ELR (cell line): ENCODE results near the gene PROSER3.
"Not testable (repeated sequence)": the region's sequence is repeated elsewhere in the genome, so short reads cannot be mapped to it uniquely, and the experiment has no call there.

Source experiments
- DNase-seq: peaks from one replicate; pipeline ENCODE4 v3.0.0-alpha.2; 2015; ENCODE audit warnings: low read depth

PROSER3 gene

DNA sequence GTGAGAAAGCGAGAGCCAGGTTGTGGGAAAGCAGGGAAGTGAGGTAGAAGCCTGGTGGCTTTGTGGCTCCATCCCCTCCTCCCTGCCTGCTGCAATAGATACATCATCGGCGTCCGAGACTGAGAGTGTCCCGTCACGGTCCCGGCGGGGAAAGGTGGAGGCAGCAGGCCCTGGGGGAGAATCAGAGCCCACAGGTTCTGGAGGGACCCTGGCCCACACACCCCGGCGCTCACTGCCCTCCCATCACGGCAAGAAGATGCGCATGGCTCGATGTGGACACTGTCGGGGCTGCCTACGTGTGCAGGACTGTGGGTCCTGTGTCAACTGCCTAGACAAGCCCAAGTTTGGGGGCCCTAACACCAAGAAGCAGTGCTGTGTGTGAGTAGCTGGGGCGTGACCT, 35.1 kb upstream of the PROSER3 start:
- DNase-seq, result no peak

GRCh38 chr19:35723671-35724070, 34.3 kb upstream of the PROSER3 start:
- DNase-seq, result no peak

GRCh38 chr19:35724132-35724531, 33.8 kb upstream of the PROSER3 start:
- DNase-seq, result not testable (repeated sequence)

GRCh38 chr19:35724560-35724959, 33.4 kb upstream of the PROSER3 start:
- DNase-seq, result no peak

DNA sequence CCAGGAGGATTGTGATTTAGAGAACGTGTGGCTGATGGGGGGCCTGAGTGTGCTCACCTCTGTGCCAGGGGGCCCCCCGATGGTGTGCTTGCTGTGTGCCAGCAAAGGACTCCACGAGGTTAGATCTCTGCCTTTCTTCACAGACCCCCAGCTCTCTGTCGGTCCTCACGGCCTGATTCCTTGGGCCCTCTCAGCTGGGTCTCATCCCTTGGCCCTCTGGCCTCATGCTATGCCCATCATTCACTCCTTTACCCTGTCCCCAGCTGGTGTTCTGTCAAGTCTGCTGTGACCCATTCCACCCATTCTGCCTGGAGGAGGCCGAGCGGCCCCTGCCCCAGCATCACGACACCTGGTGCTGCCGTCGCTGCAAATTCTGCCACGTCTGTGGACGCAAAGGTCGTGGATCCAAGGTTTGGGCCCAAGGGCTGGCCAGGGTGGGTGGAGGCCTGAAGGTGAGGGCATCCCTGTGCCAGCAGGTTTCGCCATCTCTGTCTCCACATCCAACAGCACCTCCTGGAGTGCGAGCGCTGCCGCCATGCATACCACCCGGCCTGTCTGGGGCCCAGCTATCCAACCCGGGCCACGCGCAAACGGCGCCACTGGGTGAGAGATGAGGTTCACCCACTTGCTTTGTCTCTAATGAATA, 32.6 kb upstream of the PROSER3 start:
- DNase-seq, result no peak

DNA sequence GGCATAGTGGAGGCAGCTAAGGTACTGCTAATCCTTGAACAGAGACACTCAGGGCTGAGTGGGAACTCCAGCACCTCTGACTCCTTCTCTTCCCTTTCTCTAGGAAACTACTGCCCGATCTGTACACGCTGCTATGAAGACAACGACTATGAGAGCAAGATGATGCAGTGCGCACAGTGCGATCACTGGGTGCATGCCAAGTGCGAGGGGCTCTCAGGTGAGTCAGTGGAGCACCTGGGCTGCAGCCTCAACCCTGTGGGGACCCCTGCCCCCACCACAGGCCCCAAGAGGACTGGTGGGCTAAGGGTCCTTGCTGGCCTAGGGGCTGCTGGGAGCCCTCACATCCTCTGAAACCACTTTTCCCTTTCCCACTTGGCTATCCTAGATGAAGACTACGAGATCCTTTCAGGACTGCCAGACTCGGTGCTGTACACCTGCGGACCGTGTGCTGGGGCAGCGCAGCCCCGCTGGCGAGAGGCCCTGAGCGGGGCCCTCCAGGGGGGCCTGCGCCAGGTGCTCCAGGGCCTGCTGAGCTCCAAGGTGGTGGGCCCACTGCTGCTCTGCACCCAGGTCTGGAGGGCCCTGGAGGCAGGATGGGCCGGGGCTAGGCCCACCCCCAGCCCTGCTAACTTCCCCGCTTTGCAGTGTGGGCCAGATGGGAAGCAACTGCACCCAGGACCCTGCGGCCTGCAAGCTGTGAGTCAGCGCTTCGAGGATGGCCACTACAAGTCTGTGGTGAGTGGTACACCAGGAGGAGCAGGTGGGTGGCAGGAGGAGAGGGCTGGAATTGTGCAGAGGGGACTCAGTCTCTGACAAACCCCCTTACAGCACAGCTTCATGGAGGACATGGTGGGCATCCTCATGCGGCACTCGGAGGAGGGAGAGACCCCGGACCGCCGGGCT, 30.7 kb upstream of the PROSER3 start:
- DNase-seq, result no peak

- no peak for DNase-seq
Measured at GRCh38 chr19:35727956-35728706, 29.8 kb upstream of the PROSER3 start.

DNA sequence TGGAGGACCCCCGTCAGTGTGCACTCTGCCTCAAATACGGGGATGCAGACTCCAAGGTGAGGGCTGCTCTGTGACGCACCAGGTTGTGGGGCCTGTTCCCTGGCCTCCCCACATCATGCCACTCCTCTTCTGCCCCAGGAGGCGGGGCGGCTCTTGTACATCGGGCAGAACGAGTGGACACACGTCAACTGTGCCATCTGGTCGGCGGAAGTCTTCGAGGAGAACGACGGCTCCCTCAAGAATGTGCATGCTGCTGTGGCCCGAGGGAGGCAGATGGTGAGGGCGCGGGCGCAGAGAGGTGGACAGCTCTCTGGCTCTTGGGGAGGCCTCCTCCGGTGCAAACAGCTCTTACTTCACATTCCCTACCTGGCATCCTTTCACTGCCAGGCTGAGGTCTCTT, 29.0 kb upstream of the PROSER3 start:
- DNase-seq, result no peak

DNA sequence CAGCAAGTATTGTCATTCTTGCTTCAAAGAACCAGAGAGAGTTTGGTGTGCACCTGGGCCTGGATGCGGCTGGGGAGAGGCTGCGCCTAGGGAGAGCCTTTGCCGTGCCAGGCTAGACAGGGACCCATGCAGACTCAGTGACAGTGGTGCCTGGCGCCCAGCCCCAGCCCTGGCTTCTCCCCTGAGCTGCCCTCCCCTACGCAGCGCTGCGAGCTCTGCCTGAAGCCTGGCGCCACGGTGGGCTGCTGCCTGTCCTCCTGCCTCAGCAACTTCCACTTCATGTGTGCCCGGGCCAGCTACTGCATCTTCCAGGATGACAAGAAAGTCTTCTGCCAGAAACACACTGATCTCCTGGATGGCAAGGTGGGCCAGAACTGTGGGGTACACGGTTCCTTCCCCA, 28.2 kb upstream of the PROSER3 start:
- DNase-seq, result no peak

- DNase-seq, result no peak
Measured at GRCh38 chr19:35730326-35730725, 27.6 kb upstream of the PROSER3 start.

DNA sequence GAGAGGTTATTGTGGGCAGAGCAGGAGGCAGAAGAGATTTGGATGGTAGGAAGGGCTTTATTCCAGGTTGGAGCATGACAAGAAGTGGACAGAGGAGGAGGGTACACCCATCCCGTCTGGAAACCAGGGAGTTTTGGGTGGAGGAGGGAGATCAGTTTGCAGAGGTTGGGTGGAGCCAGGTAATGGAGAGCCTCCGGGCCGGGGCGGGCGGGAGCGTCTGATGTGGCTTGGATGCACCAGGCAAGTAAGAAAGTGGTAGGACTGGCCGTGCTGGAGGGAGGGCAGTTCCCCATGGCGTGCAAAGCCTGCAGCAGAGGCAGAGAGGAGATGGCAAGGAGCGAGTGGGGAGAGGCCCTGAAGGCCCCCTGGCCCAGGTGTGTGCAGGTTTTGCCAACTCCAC, 26.6 kb upstream of the PROSER3 start:
- DNase-seq, result no peak

GRCh38 chr19:35731779-35732405, 26.1 kb upstream of the PROSER3 start:
- DNase-seq, result no peak

DNA sequence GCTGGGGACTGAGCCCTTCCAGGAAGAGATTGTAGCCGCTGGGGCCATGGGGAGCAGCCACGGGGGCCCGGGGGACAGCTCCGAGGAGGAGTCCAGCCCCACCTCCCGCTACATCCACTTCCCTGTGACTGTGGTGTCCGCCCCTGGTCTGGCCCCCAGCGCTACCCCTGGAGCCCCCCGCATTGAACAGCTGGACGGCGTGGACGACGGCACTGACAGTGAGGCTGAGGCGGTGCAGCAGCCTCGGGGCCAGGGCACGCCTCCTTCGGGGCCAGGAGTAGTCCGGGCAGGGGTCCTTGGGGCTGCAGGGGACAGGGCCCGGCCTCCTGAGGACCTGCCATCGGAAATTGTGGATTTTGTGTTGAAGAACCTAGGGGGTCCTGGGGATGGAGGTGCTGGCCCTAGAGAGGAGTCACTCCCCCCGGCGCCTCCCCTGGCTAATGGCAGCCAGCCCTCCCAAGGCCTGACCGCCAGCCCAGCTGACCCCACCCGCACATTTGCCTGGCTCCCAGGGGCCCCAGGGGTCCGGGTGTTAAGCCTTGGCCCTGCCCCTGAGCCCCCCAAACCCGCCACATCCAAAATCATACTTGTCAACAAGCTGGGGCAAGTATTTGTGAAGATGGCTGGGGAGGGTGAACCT, 25.3 kb upstream of the PROSER3 start:
- DNase-seq, result no peak

DNA sequence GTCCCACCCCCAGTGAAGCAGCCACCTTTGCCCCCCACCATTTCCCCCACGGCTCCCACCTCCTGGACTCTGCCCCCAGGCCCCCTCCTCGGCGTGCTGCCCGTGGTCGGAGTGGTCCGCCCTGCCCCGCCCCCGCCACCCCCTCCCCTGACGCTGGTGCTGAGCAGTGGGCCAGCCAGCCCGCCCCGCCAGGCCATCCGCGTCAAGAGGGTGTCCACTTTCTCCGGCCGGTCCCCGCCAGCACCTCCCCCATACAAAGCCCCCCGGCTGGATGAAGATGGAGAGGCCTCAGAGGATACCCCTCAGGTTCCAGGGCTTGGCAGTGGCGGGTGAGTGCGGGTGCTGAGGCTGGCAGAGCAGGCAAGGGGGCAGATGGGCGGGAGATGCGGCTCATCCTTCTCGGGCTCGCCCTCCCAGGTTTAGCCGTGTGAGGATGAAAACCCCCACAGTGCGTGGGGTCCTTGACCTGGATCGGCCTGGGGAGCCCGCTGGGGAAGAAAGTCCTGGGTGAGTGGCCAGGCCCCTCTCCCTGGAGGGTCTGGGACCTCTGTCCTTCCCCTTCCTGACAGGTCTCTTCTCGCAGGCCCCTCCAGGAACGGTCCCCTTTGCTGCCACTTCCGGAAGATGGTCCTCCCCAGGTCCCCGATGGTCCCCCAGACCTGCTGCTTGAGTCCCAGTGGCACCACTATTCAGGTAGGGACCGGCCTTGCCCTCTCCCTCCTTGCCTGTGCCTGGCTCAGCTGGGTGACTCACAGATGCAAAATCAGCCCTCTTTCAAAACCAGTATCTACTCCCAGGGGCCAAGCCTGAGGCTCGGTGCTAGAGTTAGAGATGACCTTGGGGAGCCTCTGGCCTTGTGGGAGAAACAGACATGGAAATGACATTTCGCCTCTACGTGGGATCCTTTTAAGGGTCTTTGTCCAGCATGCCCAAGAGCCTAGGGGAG, 24.5 kb upstream of the PROSER3 start:
- DNase-seq, result no peak

- DNase-seq, result no peak
Measured at GRCh38 chr19:35734273-35734672, 23.7 kb upstream of the PROSER3 start.

GRCh38 chr19:35734889-35735288, 23.1 kb upstream of the PROSER3 start:
- DNase-seq, result no peak

- DNase-seq, result peak; percentile 39
Measured at GRCh38 chr19:35736913-35737886, 20.8 kb upstream of the PROSER3 start.

DNA sequence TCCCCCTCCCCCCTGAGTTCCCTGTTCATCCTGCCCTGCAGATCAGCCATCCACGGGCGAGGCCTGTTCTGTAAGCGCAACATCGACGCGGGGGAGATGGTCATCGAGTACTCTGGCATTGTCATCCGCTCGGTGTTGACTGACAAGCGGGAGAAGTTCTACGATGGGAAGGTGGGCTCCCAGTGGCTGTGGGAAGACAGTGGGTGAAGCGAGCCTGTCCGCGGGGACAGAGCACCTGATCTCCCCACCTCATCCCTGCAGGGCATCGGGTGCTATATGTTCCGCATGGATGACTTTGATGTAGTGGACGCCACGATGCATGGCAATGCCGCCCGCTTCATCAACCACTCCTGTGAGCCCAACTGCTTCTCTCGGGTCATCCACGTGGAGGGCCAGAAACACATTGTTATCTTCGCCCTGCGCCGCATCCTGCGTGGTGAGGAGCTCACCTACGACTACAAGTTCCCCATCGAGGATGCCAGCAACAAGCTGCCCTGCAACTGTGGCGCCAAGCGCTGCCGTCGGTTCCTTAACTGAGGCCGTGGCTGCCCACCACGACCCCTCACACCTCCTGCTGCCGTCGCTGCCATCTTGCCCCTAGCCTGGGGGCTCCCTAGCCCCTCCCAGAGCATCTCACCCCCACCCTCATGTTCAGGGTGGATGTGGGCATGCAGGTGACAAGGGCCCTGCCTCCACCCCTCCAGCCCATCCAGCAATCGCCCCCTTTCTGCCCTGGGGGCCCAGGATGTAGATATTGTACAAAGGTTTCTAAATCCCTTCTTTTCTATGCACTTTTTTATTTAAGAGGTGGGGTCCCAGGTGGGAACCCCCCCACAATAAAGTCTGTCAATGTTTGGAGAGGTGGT, 19.7 kb upstream of the PROSER3 start:
- no peak for DNase-seq

GRCh38 chr19:35738887-35739229, 19.1 kb upstream of the PROSER3 start:
- no peak for DNase-seq
